CD4-positive, alpha-beta T cell (primary cell): Measurements from ENCODE around the gene USF2. TPM values are rescaled to one million over a fixed set of nuclear protein-coding genes. Genes with fewer than 3 reads are reported as not detected.

Source experiments
- ATAC-seq: fragments of 200-7000 bp; cut with Tn5 transposase; one replicate; pipeline ENCODE4 v1.10.0; 2022; ENCODE audit warnings: mild to moderate bottlenecking; ENCODE audit not compliant: poor library complexity
- CTCF ChIA-PET: fragments of 350-600 bp; sonication (Branson Sonifier 250); formaldehyde crosslinking; loops from one replicate; lab custom pipeline; 2021; ENCODE audit warnings: antibody characterized with exemption, inconsistent platforms; lab: Charles Lee
- POLR2A ChIA-PET: fragments of 350-600 bp; sonication (Branson Sonifier 250); formaldehyde crosslinking; loops from one replicate; lab custom pipeline; 2021; ENCODE audit warnings: antibody characterized with exemption, inconsistent platforms; lab: Charles Lee
- DNase-seq, 14 experiments: peaks; one replicate each; pipeline ENCODE4 v3.0.0-alpha.2; 2013 to 2020; ENCODE audit warnings: mixed read lengths in 2 of 14
- H3K27ac ChIP-seq, 2 donors: one replicate each; pipeline versions ENCODE4 v1.5.1 to v1.7.0; 2013; ENCODE audit warnings: low read length in 2 of 2, low read depth in 1 of 2, mild to moderate bottlenecking in 1 of 2
- H3K27me3 ChIP-seq, 2 experiments: 1 replicate in 1 of 2; 2 replicates in 1 of 2; pipeline versions ENCODE4 v1.6.1 to v1.7.0; 2013; ENCODE audit warnings: low read length in 2 of 2, control low read depth in 1 of 2, mild to moderate bottlenecking in 1 of 2, moderate library complexity in 1 of 2; ENCODE audit not compliant: insufficient read depth in 2 of 2, control insufficient read depth in 1 of 2
- H3K36me3 ChIP-seq: one replicate; pipeline ENCODE4 v1.6.1; 2013; ENCODE audit warnings: low read length, control low read depth; ENCODE audit not compliant: insufficient read depth
- H3K4me1 ChIP-seq: one replicate; pipeline ENCODE4 v1.6.1; 2013; ENCODE audit warnings: low read length, control low read depth; ENCODE audit not compliant: insufficient read depth
- H3K4me3 ChIP-seq: one replicate; pipeline ENCODE4 v1.5.1; 2013; ENCODE audit warnings: mild to moderate bottlenecking, low read length, moderate library complexity
- H3K9me3 ChIP-seq, 2 experiments: 1 replicate in 1 of 2; 2 replicates in 1 of 2; pipeline versions ENCODE4 v1.6.1 to v1.7.0; 2013; ENCODE audit warnings: low read length in 2 of 2, mild to moderate bottlenecking in 2 of 2, control low read depth in 1 of 2, moderate library complexity in 1 of 2; ENCODE audit not compliant: control insufficient read depth in 1 of 2, insufficient read depth in 1 of 2
- H3K27ac Mint-ChIP-seq: one replicate; pipeline ENCODE4 v1.8.0; 2020; ENCODE audit warnings: mixed read lengths
- H3K27me3 Mint-ChIP-seq: one replicate; pipeline ENCODE4 v1.8.0; 2021; ENCODE audit warnings: mixed read lengths
- H3K36me3 Mint-ChIP-seq: one replicate; pipeline ENCODE4 v1.8.0; 2021; ENCODE audit warnings: low read depth, mixed read lengths
- H3K4me1 Mint-ChIP-seq: one replicate; pipeline ENCODE4 v1.8.0; 2021; ENCODE audit warnings: low read depth, mixed read lengths
- H3K4me3 Mint-ChIP-seq: one replicate; pipeline ENCODE4 v1.8.0; 2020; ENCODE audit warnings: mild to moderate bottlenecking, mixed read lengths
- H3K9me3 Mint-ChIP-seq: one replicate; pipeline ENCODE4 v1.8.0; 2020; ENCODE audit warnings: mixed read lengths
- intact Hi-C, 2 experiments: fragments of 100-400 bp; cut with DNase I in 1 of 2; cut with micrococcal nuclease in 1 of 2; formaldehyde crosslinking; loops; one replicate each; pipeline versions ENCODE4 v1.15.1 to v1.9.0; 2023 to 2025; cut with DNase I, micrococcal nuclease
- total RNA-seq, 174 experiments: library from RNA in 2 of 174; stranded (reverse) in 2 of 174; gene quantifications; one replicate each; pipeline ENCODE4 v1.2.3 and lab custom pipeline; 2021 to 2026
- TF ChIP-seq, protein P1 (sequence below): fragments of 200-600 bp; IDR thresholded peaks from one replicate; pipeline ENCODE4 v1.8.0; 2022; ENCODE audit warnings: antibody characterized with exemption, mild to moderate bottlenecking

USF2 gene
- total RNA-seq, 2 experiments from 2014 or later: 335 to 344 TPM

DNA sequence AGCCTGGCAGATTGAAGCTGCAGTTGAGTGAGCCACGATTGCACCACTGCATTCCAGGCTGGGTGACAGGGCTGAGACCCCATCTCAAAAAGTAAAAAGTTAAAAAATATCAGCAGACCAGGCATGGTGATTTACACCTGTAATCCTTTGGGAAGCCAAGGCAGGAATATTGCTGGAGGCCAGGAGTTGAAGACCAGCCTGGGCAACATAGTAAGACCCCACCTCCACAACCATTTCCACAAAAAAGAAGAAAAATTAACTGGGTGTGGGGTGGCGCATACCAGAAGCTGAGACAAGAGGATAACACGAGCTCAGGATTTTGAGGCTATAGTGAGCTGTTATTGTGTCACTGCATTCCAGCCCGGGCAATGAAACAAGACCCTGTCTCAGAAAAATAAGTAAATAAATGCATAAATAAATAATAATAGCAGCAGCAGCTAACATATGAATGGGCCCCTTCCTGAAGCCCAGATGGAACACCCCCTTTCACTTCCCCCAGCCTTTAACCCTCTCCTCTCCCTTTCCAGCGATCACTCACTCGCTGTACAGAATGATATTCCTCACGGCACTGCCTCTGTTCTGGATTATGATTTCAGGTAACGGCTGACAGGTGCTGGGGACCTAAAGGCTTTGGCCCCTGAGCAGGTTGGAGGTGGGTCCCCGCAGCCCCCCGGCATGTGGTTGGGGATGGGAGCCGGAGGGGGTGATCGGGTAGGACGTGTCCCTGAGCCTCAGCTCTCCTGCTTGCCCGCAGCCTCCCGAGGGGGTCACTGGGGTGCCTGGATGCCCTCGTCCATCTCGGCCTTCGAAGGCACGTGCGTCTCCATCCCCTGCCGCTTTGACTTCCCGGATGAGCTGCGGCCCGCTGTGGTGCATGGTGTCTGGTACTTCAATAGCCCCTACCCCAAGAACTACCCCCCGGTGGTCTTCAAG is 26.4 kb downstream of the USF2 start:
- Histone ChIP-seq H3K4me1 (peaks cover 17% of the 10 kb centered on the region), H3K4me3 (no peak overlapping the region), H3K27me3 (no peaks in the 10 kb centered on the region), H3K36me3 (no peaks in the 10 kb centered on the region), H3K27ac (no peak overlapping the region), H3K9me3 (no peaks in the 10 kb centered on the region)
- DNase-seq (no peak), ATAC-seq (no peak)
- intact Hi-C loops: no loop called here
- CTCF ChIA-PET: interaction anchor here (0.5 kb wide), 1 partner anchor 25 kb away, joined by 4 read pairs; no protein-coding TSS in a partner anchor
- no peaks in the 10 kb centered on the region for H3K27me3 Mint-ChIP-seq
- no peaks in the 10 kb centered on the region for H3K36me3 Mint-ChIP-seq
- H3K4me3 Mint-ChIP-seq: no peak overlapping the region
- no peaks in the 10 kb centered on the region for H3K9me3 Mint-ChIP-seq
- peaks cover 7% of the 10 kb centered on the region for H3K4me1 Mint-ChIP-seq
- POLR2A ChIA-PET: interaction anchor here (0.8 to 1.6 kb wide), 3 partner anchors 16 to 83 kb away, joined by 3 to 5 read pairs (median 3); no protein-coding TSS in a partner anchor
- TF ChIP-seq, protein P1, sequence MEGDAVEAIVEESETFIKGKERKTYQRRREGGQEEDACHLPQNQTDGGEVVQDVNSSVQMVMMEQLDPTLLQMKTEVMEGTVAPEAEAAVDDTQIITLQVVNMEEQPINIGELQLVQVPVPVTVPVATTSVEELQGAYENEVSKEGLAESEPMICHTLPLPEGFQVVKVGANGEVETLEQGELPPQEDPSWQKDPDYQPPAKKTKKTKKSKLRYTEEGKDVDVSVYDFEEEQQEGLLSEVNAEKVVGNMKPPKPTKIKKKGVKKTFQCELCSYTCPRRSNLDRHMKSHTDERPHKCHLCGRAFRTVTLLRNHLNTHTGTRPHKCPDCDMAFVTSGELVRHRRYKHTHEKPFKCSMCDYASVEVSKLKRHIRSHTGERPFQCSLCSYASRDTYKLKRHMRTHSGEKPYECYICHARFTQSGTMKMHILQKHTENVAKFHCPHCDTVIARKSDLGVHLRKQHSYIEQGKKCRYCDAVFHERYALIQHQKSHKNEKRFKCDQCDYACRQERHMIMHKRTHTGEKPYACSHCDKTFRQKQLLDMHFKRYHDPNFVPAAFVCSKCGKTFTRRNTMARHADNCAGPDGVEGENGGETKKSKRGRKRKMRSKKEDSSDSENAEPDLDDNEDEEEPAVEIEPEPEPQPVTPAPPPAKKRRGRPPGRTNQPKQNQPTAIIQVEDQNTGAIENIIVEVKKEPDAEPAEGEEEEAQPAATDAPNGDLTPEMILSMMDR: no peak
- no peak overlapping the region for H3K27ac Mint-ChIP-seq

DNA sequence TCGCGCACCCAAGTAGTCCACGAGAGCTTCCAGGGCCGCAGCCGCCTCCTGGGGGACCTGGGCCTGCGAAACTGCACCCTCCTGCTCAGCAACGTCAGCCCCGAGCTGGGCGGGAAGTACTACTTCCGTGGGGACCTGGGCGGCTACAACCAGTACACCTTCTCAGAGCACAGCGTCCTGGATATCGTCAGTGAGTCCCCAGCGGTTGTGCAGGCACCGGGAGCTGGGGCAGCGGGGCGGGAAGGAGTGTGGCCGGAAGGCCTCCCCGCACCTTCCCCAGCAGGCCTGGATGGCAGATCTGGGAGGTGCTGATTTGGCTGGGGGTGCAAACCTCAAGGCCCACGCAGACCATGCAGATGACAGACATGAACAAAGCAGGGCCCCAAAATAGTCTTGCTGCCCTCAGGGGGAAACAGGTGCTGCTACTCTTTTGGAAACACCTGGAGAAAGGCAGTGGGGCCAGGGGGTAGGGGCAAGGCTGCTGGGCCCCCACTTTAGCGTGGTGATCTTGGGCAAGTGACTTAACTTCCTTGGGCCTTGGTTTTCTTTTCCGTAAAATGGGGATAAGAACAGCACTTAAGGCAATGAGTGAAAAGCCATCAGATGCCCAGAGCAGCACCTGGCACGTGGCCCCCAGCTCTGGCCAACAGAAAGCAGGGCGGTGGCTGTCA is 27.2 kb downstream of the USF2 start:
- no peak overlapping the region for H3K4me3 Mint-ChIP-seq
- Histone ChIP-seq H3K27ac (no peak overlapping the region), H3K36me3 (no peaks in the 10 kb centered on the region), H3K4me3 (no peak overlapping the region), H3K9me3 (no peaks in the 10 kb centered on the region), H3K27me3 (no peaks in the 10 kb centered on the region), H3K4me1 (peaks cover 17% of the 10 kb centered on the region)
- H3K27ac Mint-ChIP-seq: no peak overlapping the region
- ATAC-seq: peak; percentile 92
- POLR2A ChIA-PET: interaction anchor here (0.5 to 1.6 kb wide), 5 partner anchors 17 to 166 kb away, joined by 3 to 5 read pairs (median 3); no protein-coding TSS in a partner anchor
- no peaks in the 10 kb centered on the region for H3K27me3 Mint-ChIP-seq
- TF ChIP-seq, protein P1: no peak
- H3K9me3 Mint-ChIP-seq: no peaks in the 10 kb centered on the region
- peaks cover 7% of the 10 kb centered on the region for H3K4me1 Mint-ChIP-seq
- intact Hi-C loops: no loop called here
- peak in 13 of 14 experiments; percentile 11 to 61 (median 36) for DNase-seq
- CTCF ChIA-PET: no interaction called here
- no peaks in the 10 kb centered on the region for H3K36me3 Mint-ChIP-seq

- no peak for ATAC-seq
- intact Hi-C loops: no loop called here
- TF ChIP-seq, protein P1: no peak
- ChIA-PET POLR2A (interaction anchor here (1.1 to 1.6 kb wide), 2 partner anchors 23 to 165 kb away, joined by 3 to 5 read pairs; no protein-coding TSS in a partner anchor), CTCF (no interaction called here)
- H3K27me3 ChIP-seq: no peaks in the 10 kb centered on the region
- H3K27ac ChIP-seq: no peak overlapping the region
- H3K4me3 ChIP-seq: no peak overlapping the region
- DNase-seq: no peak
- no peaks in the 10 kb centered on the region for H3K36me3 Mint-ChIP-seq
- no peaks in the 10 kb centered on the region for H3K27me3 Mint-ChIP-seq
- H3K4me1 ChIP-seq: peaks cover 17% of the 10 kb centered on the region
- H3K36me3 ChIP-seq: no peaks in the 10 kb centered on the region
- no peaks in the 10 kb centered on the region for H3K9me3 Mint-ChIP-seq
- peaks cover 7% of the 10 kb centered on the region for H3K4me1 Mint-ChIP-seq
- no peak overlapping the region for H3K27ac Mint-ChIP-seq
- H3K4me3 Mint-ChIP-seq: no peak overlapping the region
- no peaks in the 10 kb centered on the region for H3K9me3 ChIP-seq
These were observed 28.1 kb downstream of the USF2 start for GRCh38 chr19:35296644-35297514.
